Stimulated activated CD4-positive, alpha-beta T cell treated with anti-CD3 and anti-CD28 coated beads, Interleukin-12 subunit alpha, Interleukin-12 subunit beta, amount 100 ng/mL, for 48 hours (primary cell): ENCODE results near the gene ADAMTS9.

Experiments
- DNase-seq, 3 donors: peaks; one replicate each; pipeline ENCODE4 v3.0.0-alpha.2; 2020; ENCODE audit warnings: low read depth in 2 of 3, low spot score in 1 of 3

ADAMTS9 gene

GRCh38 chr3:64653101-64653500 is 34.7 kb downstream of the ADAMTS9 start:
- no peak for DNase-seq

- no peak for DNase-seq
Observed at GRCh38 chr3:64651741-64652241, 36.0 kb downstream of the ADAMTS9 start.

GRCh38 chr3:64651303-64651702 is 36.5 kb downstream of the ADAMTS9 start:
- DNase-seq: no peak

- no peak for DNase-seq
Observed at GRCh38 chr3:64650715-64651114, 37.1 kb downstream of the ADAMTS9 start.

- DNase-seq: no peak
Observed at GRCh38 chr3:64650096-64650622, 37.6 kb downstream of the ADAMTS9 start.

- no peak for DNase-seq
Observed at GRCh38 chr3:64648927-64649906, 38.6 kb downstream of the ADAMTS9 start.

GRCh38 chr3:64647825-64648224 is 40.0 kb downstream of the ADAMTS9 start:
- DNase-seq: no peak

GRCh38 chr3:64645243-64645642 is 42.6 kb downstream of the ADAMTS9 start:
- no peak for DNase-seq

GRCh38 chr3:64644483-64644882 is 43.3 kb downstream of the ADAMTS9 start:
- DNase-seq: no peak

GRCh38 chr3:64642327-64643151 is 45.3 kb downstream of the ADAMTS9 start:
- DNase-seq: no peak

- DNase-seq: no peak
Observed at GRCh38 chr3:64638981-64639481, 48.8 kb downstream of the ADAMTS9 start.

GRCh38 chr3:64638511-64638910 is 49.3 kb downstream of the ADAMTS9 start:
- no peak for DNase-seq

GRCh38 chr3:64634417-64634816 is 53.4 kb downstream of the ADAMTS9 start:
- no peak for DNase-seq

GRCh38 chr3:64631951-64632350 is 55.8 kb downstream of the ADAMTS9 start:
- no peak for DNase-seq

- no peak for DNase-seq
Observed at GRCh38 chr3:64627471-64628321, 60.1 kb downstream of the ADAMTS9 start.

- DNase-seq: no peak
Observed at GRCh38 chr3:64627042-64627441, 60.8 kb downstream of the ADAMTS9 start.

- DNase-seq: no peak
Observed at GRCh38 chr3:64625381-64625780, 62.4 kb downstream of the ADAMTS9 start.

GRCh38 chr3:64623125-64623524 is 64.7 kb downstream of the ADAMTS9 start:
- no peak for DNase-seq

GRCh38 chr3:64621726-64622395 is 65.9 kb downstream of the ADAMTS9 start:
- no peak for DNase-seq

- no peak for DNase-seq
Observed at GRCh38 chr3:64621275-64621674, 66.5 kb downstream of the ADAMTS9 start.
